Islet precursor cell (in vitro differentiated cells): Measurements from ENCODE around the gene SRGAP2B.
"Not testable (repeated sequence)": the region's sequence is repeated elsewhere in the genome, so short reads cannot be mapped to it uniquely, and the experiment has no call there.

Source experiments
- DNase-seq: peaks from one replicate; pipeline ENCODE4 v3.0.0-alpha.2; 2018

Gene SRGAP2B

GRCh38 chr1:145041519-145041918 is 53.6 kb downstream of the SRGAP2B start:
- not testable (repeated sequence) for DNase-seq

GRCh38 chr1:145036019-145036418 is 59.1 kb downstream of the SRGAP2B start:
- not testable (repeated sequence) for DNase-seq

- DNase-seq, result not testable (repeated sequence)
These were observed 61.6 kb downstream of the SRGAP2B start for GRCh38 chr1:145033523-145033922.

- not testable (repeated sequence) for DNase-seq
These were observed 67.9 kb downstream of the SRGAP2B start for GRCh38 chr1:145027251-145027650.

GRCh38 chr1:145025286-145025685 is 69.8 kb downstream of the SRGAP2B start:
- DNase-seq, result not testable (repeated sequence)

- DNase-seq, result not testable (repeated sequence)
These were observed 72.9 kb downstream of the SRGAP2B start for GRCh38 chr1:145022259-145022658.

GRCh38 chr1:145021749-145022148 is 73.4 kb downstream of the SRGAP2B start:
- not testable (repeated sequence) for DNase-seq

- not testable (repeated sequence) for DNase-seq
These were observed 75.4 kb downstream of the SRGAP2B start for GRCh38 chr1:145019709-145020108.

- not testable (repeated sequence) for DNase-seq
These were observed 77.4 kb downstream of the SRGAP2B start for GRCh38 chr1:145017725-145018124.

GRCh38 chr1:145016492-145016862 is 78.7 kb downstream of the SRGAP2B start:
- not testable (repeated sequence) for DNase-seq

GRCh38 chr1:145015744-145016491 is 79.2 kb downstream of the SRGAP2B start:
- DNase-seq, result not testable (repeated sequence)

- not testable (repeated sequence) for DNase-seq
These were observed 81.8 kb downstream of the SRGAP2B start for GRCh38 chr1:145013353-145013752.

- not testable (repeated sequence) for DNase-seq
These were observed 83.3 kb downstream of the SRGAP2B start for GRCh38 chr1:145011811-145012210.

- not testable (repeated sequence) for DNase-seq
These were observed 84.5 kb downstream of the SRGAP2B start for GRCh38 chr1:145010580-145010979.

GRCh38 chr1:145009928-145010327 is 85.2 kb downstream of the SRGAP2B start:
- not testable (repeated sequence) for DNase-seq

GRCh38 chr1:145008388-145008787 is 86.7 kb downstream of the SRGAP2B start:
- not testable (repeated sequence) for DNase-seq

GRCh38 chr1:145005142-145005541 is 90.0 kb downstream of the SRGAP2B start:
- DNase-seq, result not testable (repeated sequence)

- DNase-seq, result not testable (repeated sequence)
These were observed 93.7 kb downstream of the SRGAP2B start for GRCh38 chr1:145001381-145001780.

GRCh38 chr1:145000743-145001326 is 94.3 kb downstream of the SRGAP2B start:
- DNase-seq, result not testable (repeated sequence)

- DNase-seq, result not testable (repeated sequence)
These were observed 94.9 kb downstream of the SRGAP2B start for GRCh38 chr1:145000074-145000742.

- DNase-seq, result not testable (repeated sequence)
These were observed 96.2 kb downstream of the SRGAP2B start for GRCh38 chr1:144998981-144999273.

- DNase-seq, result not testable (repeated sequence)
These were observed 96.8 kb downstream of the SRGAP2B start for GRCh38 chr1:144998134-144998980.
